IMR-90 (cell line): ENCODE results near the gene SLC25A14. TPM values are rescaled to one million over a fixed set of nuclear protein-coding genes. Genes with fewer than 3 reads are reported as not detected.

Experiments used
- ATAC-seq: fragments of 200-7000 bp; cut with Tn5 transposase; 2 replicates; pipeline ENCODE4 v1.9.1; 2020; ENCODE audit warnings: low read depth, mild to moderate bottlenecking, moderate library complexity
- BruUV-seq: library from RNA; stranded (reverse); fragments of 400-500 nt; replicated peaks from 2 replicates; lab custom pipeline; 2021; lab: Mats Ljungman, UMichigan
- CTCF ChIA-PET: fragments of 300-600 bp; formaldehyde crosslinking; extraction: SDS; loops from one replicate; lab custom pipeline; 2021; ENCODE audit warnings: antibody characterized with exemption; lab: Yijun Ruan, JAX
- POLR2A ChIA-PET: fragments of 300-600 bp; sonication (Branson Sonifier 250); formaldehyde crosslinking; loops from one replicate; lab custom pipeline; 2022; ENCODE audit warnings: antibody characterized with exemption; ENCODE audit not compliant: unreplicated experiment; lab: Charles Lee
- DNase-seq: peaks from one replicate; pipeline ENCODE4 v3.0.0; 2013
- H2AFZ ChIP-seq: replicated peaks from 2 replicates; pipeline ENCODE3; 2013; ENCODE audit warnings: low read length, mild to moderate bottlenecking; ENCODE audit not compliant: poor library complexity
- H2AK5ac ChIP-seq: 2 replicates; pipeline ENCODE4 v1.6.1; 2013; ENCODE audit warnings: low read depth, low read length, inconsistent platforms
- H2AK9ac ChIP-seq: replicated peaks from 2 replicates; pipeline ENCODE3; 2013; ENCODE audit warnings: mild to moderate bottlenecking, low read depth, low read length, moderate library complexity; ENCODE audit not compliant: poor library complexity
- H2BK120ac ChIP-seq: 2 replicates; pipeline ENCODE4 v1.6.1; 2013; ENCODE audit warnings: low read depth, low read length, inconsistent platforms
- H2BK15ac ChIP-seq: 3 replicates; pipeline ENCODE4 v1.6.1; 2013; ENCODE audit warnings: low read depth, low read length, inconsistent platforms
- H2BK20ac ChIP-seq: 2 replicates; pipeline ENCODE4 v1.6.1; 2013; ENCODE audit warnings: low read depth, mild to moderate bottlenecking, inconsistent platforms, low read length, moderate library complexity
- H2BK5ac ChIP-seq: 2 replicates; pipeline ENCODE4 v1.6.1; 2013; ENCODE audit warnings: mild to moderate bottlenecking, low read depth, low read length, inconsistent platforms; ENCODE audit not compliant: poor library complexity, severe bottlenecking
- H3K14ac ChIP-seq: replicated peaks from 2 replicates; pipeline ENCODE4 v1.6.1; 2013; ENCODE audit warnings: low read depth, low read length, inconsistent platforms
- H3K18ac ChIP-seq: 2 replicates; pipeline ENCODE4 v1.6.1; 2013; ENCODE audit warnings: low read depth, low read length, control low read depth
- H3K23ac ChIP-seq: 2 replicates; pipeline ENCODE4 v1.6.1; 2013; ENCODE audit warnings: low read depth, low read length, inconsistent platforms
- H3K27ac ChIP-seq: 2 replicates; pipeline ENCODE4 v1.5.1; 2013; ENCODE audit warnings: mild to moderate bottlenecking, control low read depth, low read length; ENCODE audit not compliant: insufficient read depth
- H3K27me3 ChIP-seq: 2 replicates; pipeline ENCODE4 v1.6.1; 2013; ENCODE audit warnings: low read length; ENCODE audit not compliant: control insufficient read depth, insufficient read depth
- H3K36me3 ChIP-seq: 2 replicates; pipeline ENCODE4 v1.6.1; 2013; ENCODE audit warnings: low read length, mixed read lengths; ENCODE audit not compliant: control insufficient read depth, insufficient read depth
- H3K4ac ChIP-seq: 2 replicates; pipeline ENCODE4 v1.6.1; 2013; ENCODE audit warnings: low read depth, low read length, inconsistent platforms
- H3K4me1 ChIP-seq: 2 replicates; pipeline ENCODE4 v1.6.1; 2013; ENCODE audit warnings: low read length, mixed read lengths; ENCODE audit not compliant: control insufficient read depth, insufficient read depth
- H3K4me2 ChIP-seq: 2 replicates; pipeline ENCODE4 v1.6.1; 2013; ENCODE audit warnings: low read depth, mild to moderate bottlenecking, control low read depth, low read length, moderate library complexity
- H3K4me3 ChIP-seq: 2 replicates; pipeline ENCODE4 v1.5.1; 2013; ENCODE audit warnings: low read depth, mild to moderate bottlenecking, control low read depth, low read length, moderate library complexity; ENCODE audit not compliant: insufficient read depth
- H3K56ac ChIP-seq: 2 replicates; pipeline ENCODE4 v1.6.1; 2013; ENCODE audit warnings: low read length, inconsistent platforms; ENCODE audit not compliant: insufficient read depth; ENCODE audit errors: extremely low read depth
- H3K79me1 ChIP-seq, 2 experiments: 2 replicates each; pipeline ENCODE4 v1.6.1; 2013; ENCODE audit warnings: low read length in 2 of 2, inconsistent platforms in 1 of 2, low read depth in 1 of 2
- H3K9ac ChIP-seq: 2 replicates; pipeline ENCODE4 v1.6.1; 2013; ENCODE audit warnings: low read depth, low read length, control low read depth
- H3K9me1 ChIP-seq: 2 replicates; pipeline ENCODE4 v1.6.1; 2013; ENCODE audit warnings: low read length, inconsistent platforms; ENCODE audit not compliant: insufficient read depth
- H3K9me3 ChIP-seq: 2 replicates; pipeline ENCODE4 v1.6.1; 2013; ENCODE audit warnings: low read length; ENCODE audit not compliant: control insufficient read depth, insufficient read depth
- H4K20me1 ChIP-seq: 2 replicates; pipeline ENCODE4 v1.6.1; 2013; ENCODE audit warnings: low read length, inconsistent platforms; ENCODE audit not compliant: insufficient read depth
- H4K5ac ChIP-seq: 2 replicates; pipeline ENCODE4 v1.6.1; 2013; ENCODE audit warnings: mild to moderate bottlenecking, low read depth, low read length, control low read depth
- H4K8ac ChIP-seq, 2 experiments: 2 replicates each; pipeline ENCODE4 v1.6.1; 2013; ENCODE audit warnings: low read depth in 2 of 2, low read length in 2 of 2, control low read depth in 1 of 2, inconsistent platforms in 1 of 2
- H4K91ac ChIP-seq: 2 replicates; pipeline ENCODE4 v1.6.1; 2013; ENCODE audit warnings: low read depth, low read length, inconsistent platforms; ENCODE audit not compliant: insufficient read depth
- BHLHE40 ChIP-seq: fragments of 150-350 bp; IDR thresholded peaks from 2 replicates; pipeline ENCODE4 v1.6.1; 2016; ENCODE audit warnings: mild to moderate bottlenecking, low read depth, low read length
- CHD1 ChIP-seq: IDR thresholded peaks from 2 replicates; pipeline ENCODE4 v1.6.1; 2012; ENCODE audit warnings: low read depth, low read length, improper control_type of control experiment
- CTCF ChIP-seq: conservative IDR thresholded peaks from 2 replicates; pipeline ENCODE4 v1.5.1; 2012; ENCODE audit warnings: mild to moderate bottlenecking, low read depth, low read length, improper control_type of control experiment
- ELK1 ChIP-seq: fragments of 150-350 bp; IDR thresholded peaks from 2 replicates; pipeline ENCODE4 v1.6.1; 2016; ENCODE audit warnings: low read depth, mild to moderate bottlenecking, low read length, moderate library complexity, borderline replicate concordance
- FOS ChIP-seq: fragments of 150-350 bp; IDR thresholded peaks from 2 replicates; pipeline ENCODE4 v1.6.1; 2016; ENCODE audit warnings: low read depth, low read length
- MAFK ChIP-seq: IDR thresholded peaks from 2 replicates; pipeline ENCODE4 v1.6.1; 2012; ENCODE audit warnings: low read depth, low read length, improper control_type of control experiment
- MAZ ChIP-seq: IDR thresholded peaks from 2 replicates; pipeline ENCODE4 v1.6.1; 2012; ENCODE audit warnings: low read depth, mild to moderate bottlenecking, low read length, improper control_type of control experiment, moderate library complexity, borderline replicate concordance
- MXI1 ChIP-seq: IDR thresholded peaks from 2 replicates; pipeline ENCODE4 v1.6.1; 2012; ENCODE audit warnings: low read depth, mild to moderate bottlenecking, low read length, moderate library complexity, borderline replicate concordance
- NFE2L2 ChIP-seq: fragments of 150-350 bp; IDR thresholded peaks from 2 replicates; pipeline ENCODE4 v1.6.1; 2016; ENCODE audit warnings: low read depth, mild to moderate bottlenecking, low read length
- POLR2A ChIP-seq: IDR thresholded peaks from 2 replicates; pipeline ENCODE4 v1.6.1; 2012; ENCODE audit warnings: mild to moderate bottlenecking, low read depth, low read length
- RAD21 ChIP-seq: IDR thresholded peaks from 2 replicates; pipeline ENCODE4 v1.6.1; 2012; ENCODE audit warnings: low read length, improper control_type of control experiment
- RCOR1 ChIP-seq: IDR thresholded peaks from 2 replicates; pipeline ENCODE4 v1.6.1; 2012; ENCODE audit warnings: mild to moderate bottlenecking, low read length, improper control_type of control experiment; ENCODE audit not compliant: insufficient replicate concordance
- RFX5 ChIP-seq: IDR thresholded peaks from 2 replicates; pipeline ENCODE4 v1.8.0; 2012; ENCODE audit warnings: low read depth, mild to moderate bottlenecking, low read length, moderate library complexity
- SMC3 ChIP-seq: fragments of 150-350 bp; IDR thresholded peaks from 2 replicates; pipeline ENCODE4 v1.6.1; 2016; ENCODE audit warnings: low read depth, mild to moderate bottlenecking, antibody characterized with exemption, low read length, moderate library complexity
- USF2 ChIP-seq: fragments of 150-350 bp; IDR thresholded peaks from 2 replicates; pipeline ENCODE4 v1.6.1; 2017; ENCODE audit warnings: mild to moderate bottlenecking, antibody characterized with exemption, low read length, low read depth
- WGBS, 2 experiments: methylation state at CpG; one replicate each; pipeline versions ENCODE4 v1.1.5 to v1.1.7; 2013; ENCODE audit warnings: missing lambda C conversion rate in 2 of 2; ENCODE audit not compliant: insufficient read length in 1 of 2; ENCODE audit errors: extremely low coverage in 2 of 2; 5-methylcytosine and 5-hydroxymethylcytosine counted together
- dilution Hi-C: fragments of 300-500 bp; cut with HindIII; formaldehyde crosslinking; loops from one replicate; pipeline ENCODE4 v1.14.3; 2018; ENCODE audit warnings: low sequenced_read_pairs; ENCODE audit not compliant: unreplicated experiment
- in situ Hi-C: fragments of 300-500 bp; cut with MboI; formaldehyde crosslinking; loops from 3 replicates; pipeline ENCODE4 v1.14.3; 2019; ENCODE audit warnings: low sequenced_read_pairs, inconsistent platforms, mixed read lengths
- intact Hi-C: fragments of 100-400 bp; cut with micrococcal nuclease; formaldehyde crosslinking; loops from 2 replicates; pipeline ENCODE4 v1.10.0; 2022
- polyA plus RNA-seq, 3 experiments: library from polyadenylated mRNA; depleted of rRNA; stranded (reverse); fragments of >200 nt; gene quantifications; 2 replicates each; pipeline ENCODE4 v1.2.3, GENCODE V29; 2012; ENCODE audit warnings: low replicate concordance in 1 of 3
- total RNA-seq: library from RNA; depleted of rRNA; stranded (reverse); fragments of >200 nt; gene quantifications from 2 replicates; pipeline ENCODE4 v1.2.3, GENCODE V29; 2012

The SLC25A14 gene
- total and polyA plus RNA-seq, 2 of the 4 experiments (the other 2 are of a cell fraction), result 13.8 TPM

GRCh38 chrX:130416785-130417184, 77.1 kb downstream of the SLC25A14 start:
- Histone ChIP-seq H2AK5ac (no peak overlapping the region), H3K79me1 (no peaks in the 10 kb centered on the region), H3K27ac (no peak overlapping the region), H2BK15ac (no peak overlapping the region), H3K4ac (no peak overlapping the region), H3K9ac (no peak overlapping the region), H4K5ac (no peak overlapping the region), H3K4me3 (no peak overlapping the region), H3K4me1 (no peaks in the 10 kb centered on the region), H3K4me2 (no peak overlapping the region), H2AK9ac (no peak overlapping the region), H3K27me3 (no peaks in the 10 kb centered on the region; the same call in 1 of the 2 replicates), H3K14ac (no peak overlapping the region), H4K8ac (no peak overlapping the region), H2AFZ (no peak overlapping the region), H3K9me3 (no peaks in the 10 kb centered on the region), H2BK120ac (no peak overlapping the region), H4K20me1 (no peaks in the 10 kb centered on the region), H2BK20ac (no peak overlapping the region), H3K36me3 (peaks cover 5% of the 10 kb centered on the region; the same call in 1 of the 2 replicates), H3K18ac (no peak overlapping the region), H3K23ac (no peak overlapping the region), H3K9me1 (no peaks in the 10 kb centered on the region), H3K56ac (no peak overlapping the region; the same call in 1 of the 2 replicates), H2BK5ac (no peak overlapping the region), H4K91ac (no peak overlapping the region)
- no peak for DNase-seq
- POLR2A ChIA-PET, result no interaction called here
- dilution Hi-C loops, result no loop called here
- no TSS peak for BruUV-seq
- CTCF ChIA-PET, result no interaction called here
- WGBS, 2 experiments, result 86% methylated on average over 2 of the region's 4 CpGs; no CpG with 5 or more reads in 1 of the 2 experiments
- in situ Hi-C loops, result no loop called here
- TF ChIP-seq ELK1, result no peak
- TF ChIP-seq NFE2L2, result no peak
- TF ChIP-seq USF2, result no peak
- no peak for TF ChIP-seq RCOR1
- no peak for TF ChIP-seq MXI1
- TF ChIP-seq RFX5, result no peak
- TF ChIP-seq CHD1, result no peak
- TF ChIP-seq SMC3, result no peak
- no peak for TF ChIP-seq RAD21
- TF ChIP-seq BHLHE40, result no peak
- TF ChIP-seq MAFK, result no peak
- TF ChIP-seq POLR2A, result no peak
- no peak for TF ChIP-seq MAZ
- no peak for TF ChIP-seq FOS
- TF ChIP-seq CTCF, result no peak
- no peak for ATAC-seq
- intact Hi-C loops, result no loop called here
